GM12865 (cell line): Measurements from ENCODE around the gene PLEKHM3.

ENCODE experiments used
- DNase-seq: peaks from one replicate; pipeline ENCODE4 v3.0.0; 2010; ENCODE audit warnings: low read depth
- H3K4me3 ChIP-seq: 2 replicates; pipeline ENCODE4 v1.5.1; 2011; ENCODE audit warnings: mild to moderate bottlenecking, low read depth, low read length, control low read depth
- CTCF ChIP-seq: IDR thresholded peaks from 2 replicates; pipeline ENCODE4 v1.5.1; 2011; ENCODE audit warnings: low read length, control low read depth, low read depth, inconsistent platforms; ENCODE audit not compliant: insufficient read depth; ENCODE audit errors: missing control alignments

The PLEKHM3 gene

DNA sequence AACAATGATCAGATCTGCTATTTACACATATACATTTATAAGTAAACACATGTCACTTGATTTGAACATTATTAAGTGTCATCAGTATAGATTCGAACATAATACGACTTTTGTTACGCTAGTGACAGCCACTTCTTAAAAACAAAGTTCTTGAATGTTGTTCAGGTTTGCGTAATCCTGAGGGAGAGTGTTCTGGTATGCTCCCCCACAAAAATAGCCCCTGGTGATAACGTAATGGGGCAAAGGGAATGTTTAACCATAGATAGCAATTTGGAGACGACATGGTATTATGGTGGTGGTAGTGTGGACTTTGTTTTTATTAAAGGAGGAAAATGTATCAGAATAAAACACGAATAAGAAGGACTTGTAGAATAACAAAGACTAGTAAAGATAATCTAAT lies 90.6 kb downstream of the PLEKHM3 start:
- no peak overlapping the region for H3K4me3 ChIP-seq
- no peak for DNase-seq
- no peak for TF ChIP-seq CTCF

DNA sequence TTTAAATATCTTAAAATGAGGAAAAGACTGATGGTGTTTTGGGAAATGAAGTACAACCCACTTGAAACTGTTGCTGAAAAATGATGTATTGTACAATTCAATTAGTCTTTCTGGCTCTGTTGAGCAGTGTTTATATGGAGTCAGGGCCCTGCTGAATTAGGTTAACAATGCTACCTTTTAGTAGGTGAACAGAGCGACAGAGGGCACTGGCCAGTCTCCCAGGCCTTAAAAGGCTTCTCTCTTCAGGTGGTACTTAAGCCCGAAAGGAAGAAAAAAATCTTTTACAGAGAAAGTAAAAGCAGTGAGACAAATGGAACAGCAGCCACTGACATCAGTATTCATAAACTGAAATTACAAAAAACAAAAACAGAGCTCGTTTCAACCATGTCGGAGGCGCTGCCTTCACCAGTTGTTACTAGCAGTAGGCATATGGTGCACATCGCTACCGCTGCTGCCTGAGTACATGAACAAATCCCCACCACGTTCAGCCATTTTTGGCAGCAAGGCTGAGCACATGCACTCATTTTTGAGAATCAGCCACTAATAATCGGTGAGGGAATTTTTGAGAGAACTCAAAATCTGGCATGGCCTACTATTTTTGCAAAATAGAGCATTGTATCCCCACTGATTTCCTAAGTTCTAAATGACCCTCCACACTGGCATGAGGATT lies 91.8 kb downstream of the PLEKHM3 start:
- H3K4me3 ChIP-seq, result no peak overlapping the region
- DNase-seq, result no peak
- no peak for TF ChIP-seq CTCF

GRCh38 chr2:207932106-207932505 lies 93.2 kb downstream of the PLEKHM3 start:
- no peak for TF ChIP-seq CTCF
- H3K4me3 ChIP-seq, result no peak overlapping the region
- no peak for DNase-seq

DNA sequence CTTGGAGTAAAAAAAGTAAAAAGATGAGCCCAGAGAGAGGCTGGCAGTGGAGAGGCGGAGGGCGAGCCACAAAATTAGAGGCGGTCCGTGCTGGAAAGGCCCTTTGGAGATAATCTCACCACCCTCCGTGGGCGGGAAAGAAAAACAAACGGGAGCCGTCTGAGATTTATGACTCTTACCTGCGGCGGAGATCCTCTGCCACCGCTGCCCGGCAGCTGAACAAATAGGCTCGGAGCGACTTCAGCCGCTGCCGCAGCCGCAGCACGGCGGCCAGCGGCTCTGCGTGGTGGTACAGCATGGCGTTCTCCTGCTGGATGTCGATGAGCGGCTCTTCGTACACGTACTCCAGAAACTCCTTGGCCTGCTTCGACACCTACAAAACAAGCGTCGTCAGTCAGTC lies 94.6 kb downstream of the PLEKHM3 start:
- DNase-seq, result no peak
- H3K4me3 ChIP-seq, result no peak overlapping the region

GRCh38 chr2:207929923-207930322 lies 95.4 kb downstream of the PLEKHM3 start:
- H3K4me3 ChIP-seq, result no peak overlapping the region
- TF ChIP-seq CTCF, result no peak
- no peak for DNase-seq

More for the DNA sequence above, 94.6 kb downstream of the PLEKHM3 start:
- TF ChIP-seq CTCF, result no peak

GRCh38 chr2:207928079-207928478 lies 97.2 kb downstream of the PLEKHM3 start:
- TF ChIP-seq CTCF, result no peak
- H3K4me3 ChIP-seq, result no peak overlapping the region
- DNase-seq, result no peak

DNA sequence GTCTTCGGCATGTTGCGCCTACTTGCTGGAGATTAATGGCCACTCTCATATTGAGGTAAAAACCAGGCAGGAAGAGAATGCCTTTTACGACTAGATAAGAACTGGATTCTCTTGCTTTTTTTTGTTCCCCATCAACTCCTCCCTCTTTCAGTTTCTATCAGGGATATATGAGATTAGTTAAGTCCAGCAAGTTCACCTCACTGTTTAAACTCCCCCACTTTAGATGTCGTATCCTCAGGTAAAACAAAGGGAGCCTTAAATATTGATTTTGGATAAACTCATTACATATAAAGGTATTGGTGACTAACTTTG lies 98.4 kb downstream of the PLEKHM3 start:
- no peak for DNase-seq
- TF ChIP-seq CTCF, result no peak
- no peak overlapping the region for H3K4me3 ChIP-seq
